ELR (cell line): Measurements from ENCODE around the gene RERE.

ENCODE experiments used
- DNase-seq: peaks from one replicate; pipeline ENCODE4 v3.0.0-alpha.2; 2015; ENCODE audit warnings: low read depth

RERE gene

DNA sequence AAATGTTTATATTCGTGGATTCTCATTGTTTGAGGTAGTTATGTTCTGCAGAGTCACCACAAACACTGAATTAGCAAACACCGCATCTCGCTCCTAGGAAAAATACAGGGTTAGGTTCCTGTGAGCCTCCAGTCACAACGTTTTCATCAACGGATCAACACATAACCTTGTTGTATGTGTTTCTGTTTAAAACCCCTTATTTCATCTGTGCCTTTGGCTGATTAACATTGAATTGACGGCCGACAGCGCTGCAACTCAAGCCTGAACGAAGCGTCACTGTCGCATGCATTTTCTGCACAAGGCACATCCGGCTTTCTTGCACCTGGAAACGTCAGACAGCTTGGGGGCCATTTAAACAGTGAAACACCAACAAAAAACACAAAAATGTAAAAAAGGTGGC, 491.2 kb downstream of the RERE start:
- no peak for DNase-seq

DNA sequence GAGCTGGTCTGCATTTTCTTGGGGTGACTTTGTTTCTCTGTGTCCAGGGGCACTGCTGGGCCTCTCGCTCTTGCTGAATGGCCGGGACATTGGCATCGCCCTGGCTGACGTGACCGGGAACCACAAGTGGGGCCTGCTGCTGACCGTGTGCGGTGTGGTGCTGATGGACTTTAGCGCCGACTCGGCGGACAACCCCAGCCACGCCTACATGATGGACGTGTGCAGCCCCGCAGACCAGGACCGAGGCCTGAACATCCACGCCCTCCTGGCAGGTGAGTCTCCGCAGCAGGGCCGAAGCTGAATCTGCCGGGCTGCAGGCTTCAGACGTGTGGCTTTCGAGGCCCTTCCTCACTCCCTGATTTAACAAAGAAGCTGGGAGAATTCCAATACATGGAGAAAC, 491.7 kb downstream of the RERE start:
- DNase-seq: no peak

DNA sequence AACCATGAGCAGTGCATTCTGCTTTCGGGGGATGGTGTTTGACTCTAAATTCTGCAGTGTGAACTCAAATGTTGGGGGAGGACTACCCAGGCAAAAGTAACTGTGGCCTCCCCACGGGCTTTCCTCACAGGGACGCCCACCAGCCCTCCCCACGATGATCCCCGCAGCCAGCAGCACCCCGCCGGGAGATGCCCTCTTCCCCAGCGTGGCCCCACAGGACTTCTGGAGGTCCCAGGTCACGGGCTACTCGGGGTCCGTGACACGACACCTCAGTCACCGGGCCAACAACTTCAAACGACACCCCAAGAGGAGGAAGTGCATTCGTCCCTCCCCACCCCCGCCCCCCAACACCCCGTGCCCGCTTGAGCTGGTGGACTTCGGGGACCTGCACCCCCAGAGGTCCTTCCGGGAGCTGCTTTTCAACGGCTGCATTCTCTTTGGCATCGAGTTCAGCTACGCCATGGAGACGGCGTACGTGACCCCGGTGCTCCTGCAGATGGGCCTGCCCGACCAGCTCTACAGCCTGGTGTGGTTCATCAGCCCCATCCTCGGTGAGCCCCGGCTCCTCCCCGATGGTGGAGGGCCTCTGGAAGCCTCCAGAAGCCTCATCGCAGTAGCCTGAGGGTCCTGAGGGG, 493.1 kb downstream of the RERE start:
- no peak for DNase-seq

DNA sequence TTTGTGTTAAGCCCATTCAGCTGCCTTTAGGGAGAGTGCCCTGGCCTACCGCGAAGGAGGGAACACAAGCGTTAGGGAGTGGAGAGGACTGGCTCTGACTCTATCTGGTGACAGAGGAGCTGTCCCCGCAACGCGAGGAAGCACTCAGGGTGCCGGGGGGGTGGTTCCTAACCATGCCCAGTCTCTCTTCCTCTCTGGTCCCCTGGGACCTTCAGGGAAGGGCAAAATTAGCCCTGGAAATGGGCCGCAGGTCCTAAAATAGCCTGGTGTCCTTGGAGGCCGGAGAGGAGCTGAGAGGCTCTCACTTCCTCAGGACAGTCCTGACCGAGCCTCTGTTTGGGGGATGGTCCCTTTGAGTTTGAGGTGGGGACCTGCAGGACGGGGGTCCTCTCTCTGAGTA, 493.7 kb downstream of the RERE start:
- no peak for DNase-seq

DNA sequence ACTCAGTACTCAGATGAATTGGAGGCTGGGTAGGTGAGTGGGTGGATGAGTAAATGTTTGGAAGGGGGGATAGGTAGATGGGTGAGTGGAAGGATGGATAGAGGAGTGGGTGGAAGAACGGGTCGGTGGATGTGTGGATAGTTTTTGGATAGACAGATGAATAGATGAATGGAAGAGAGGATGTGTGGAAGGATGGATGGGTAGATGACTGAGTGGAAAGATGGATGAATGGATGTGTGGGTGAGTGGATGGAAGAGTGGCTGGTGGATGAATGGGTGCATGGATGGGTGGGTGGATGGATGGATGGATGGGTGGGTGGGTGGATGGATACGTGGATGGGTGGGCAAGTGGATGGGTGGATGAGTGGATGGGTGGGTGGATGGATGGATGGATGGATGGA, 495.8 kb downstream of the RERE start:
- DNase-seq: no peak

DNA sequence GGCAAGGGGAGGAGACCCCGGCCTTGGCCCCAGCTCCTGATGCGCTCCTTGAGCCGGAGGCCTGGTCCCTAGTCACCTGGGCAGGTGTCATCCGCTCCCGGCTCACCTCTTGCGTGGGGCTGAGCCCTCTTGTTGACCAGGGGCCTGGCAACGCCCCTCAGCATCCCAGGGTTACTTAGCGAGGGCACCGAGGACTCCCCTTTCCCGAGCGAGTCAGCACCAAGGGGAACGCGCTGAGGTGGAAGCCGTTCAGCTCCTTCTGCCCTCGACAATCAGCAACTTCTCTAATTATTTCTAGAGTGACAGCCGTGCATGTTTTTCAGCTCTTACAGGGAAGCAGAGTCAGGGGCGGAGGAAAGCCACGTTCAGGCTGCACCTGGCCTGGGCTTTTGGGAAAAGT, 499.0 kb downstream of the RERE start:
- DNase-seq: no peak

DNA sequence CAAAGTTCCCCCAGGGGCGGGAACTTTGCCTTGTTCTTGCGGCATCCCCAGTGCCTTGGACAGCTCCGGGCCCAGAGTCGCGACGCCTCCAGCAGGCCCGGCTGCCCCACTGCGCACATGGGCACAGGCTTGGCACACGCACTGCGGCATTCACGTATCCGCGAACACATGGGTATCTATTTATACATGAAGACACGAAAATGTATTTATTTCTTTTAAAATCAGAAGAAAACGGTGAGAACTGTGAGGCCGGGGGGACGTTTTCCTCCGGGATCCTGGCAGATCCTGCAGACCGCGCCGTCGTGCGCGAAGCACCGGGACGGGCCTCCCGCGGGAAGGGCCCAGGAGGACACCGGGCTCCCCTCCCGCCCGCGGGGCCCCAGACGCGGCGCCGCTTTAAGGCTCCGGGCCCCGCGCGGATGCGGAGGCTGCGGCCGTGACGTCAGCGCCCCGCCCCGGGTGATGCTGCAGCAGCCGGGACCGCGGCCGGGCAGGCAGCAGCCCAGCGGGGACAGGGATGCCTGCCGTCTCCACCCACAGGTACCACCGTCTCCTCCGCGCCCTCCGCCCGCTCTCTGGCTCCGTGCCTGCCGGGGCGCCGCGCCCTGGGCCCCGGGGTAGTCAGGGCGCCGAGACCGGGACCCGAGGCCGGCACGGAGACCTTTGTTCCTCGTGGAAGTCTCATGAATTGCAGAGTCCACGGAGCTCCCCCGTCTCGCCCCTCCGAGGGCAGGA, 499.6 kb downstream of the RERE start, which contains the start of gene SLC45A1:
Gene SLC45A1 (plus strand): TSS at position 468 of the 735 bp plus-strand sequence. CDS start 6,216 bp downstream, outside the sequence.
- DNase-seq: peak; percentile 69

DNA sequence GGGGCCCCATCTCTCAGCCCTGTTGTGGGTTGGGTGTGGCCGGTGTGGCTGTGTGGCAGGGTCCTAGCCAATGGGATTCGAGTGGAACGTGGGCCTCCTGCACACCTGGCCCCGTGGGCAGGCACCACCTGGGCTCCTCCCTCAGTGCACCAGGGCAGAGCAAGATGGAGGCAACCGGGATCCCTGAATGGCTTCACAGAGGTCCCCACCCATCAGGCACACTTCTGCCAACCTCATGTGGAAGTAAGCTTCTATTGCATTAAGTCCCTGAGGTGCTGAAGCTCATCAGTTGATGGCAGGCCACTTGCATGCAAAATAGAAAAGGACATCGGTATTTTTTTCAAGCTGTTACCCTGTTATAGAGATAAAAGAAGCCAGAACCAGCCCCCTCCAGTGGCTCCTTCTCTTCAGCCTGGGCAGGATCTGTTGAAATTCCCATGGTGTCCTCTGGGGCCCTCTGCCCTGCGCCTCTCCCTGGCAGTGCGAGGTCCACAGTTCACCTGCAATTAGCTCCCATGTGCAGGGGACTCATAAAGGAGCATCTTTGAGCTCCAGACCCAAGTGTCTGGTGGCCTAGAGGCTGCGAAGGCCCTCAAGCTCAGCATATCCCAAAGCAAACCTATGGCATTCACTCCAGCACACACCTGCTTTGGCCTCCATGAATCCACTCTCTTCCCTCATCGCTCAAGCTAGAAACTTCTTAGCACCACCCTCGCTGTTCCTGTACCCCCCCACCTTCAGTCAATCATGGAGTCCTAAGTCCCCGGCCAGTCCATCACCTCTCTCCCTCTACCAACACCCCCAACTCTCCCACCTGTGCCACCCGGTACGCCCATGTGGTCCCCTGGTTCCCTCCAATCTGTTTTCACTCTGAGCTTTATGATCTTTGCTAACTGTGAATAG, 501.6 kb downstream of the RERE start:
- DNase-seq: peak; percentile 36

DNA sequence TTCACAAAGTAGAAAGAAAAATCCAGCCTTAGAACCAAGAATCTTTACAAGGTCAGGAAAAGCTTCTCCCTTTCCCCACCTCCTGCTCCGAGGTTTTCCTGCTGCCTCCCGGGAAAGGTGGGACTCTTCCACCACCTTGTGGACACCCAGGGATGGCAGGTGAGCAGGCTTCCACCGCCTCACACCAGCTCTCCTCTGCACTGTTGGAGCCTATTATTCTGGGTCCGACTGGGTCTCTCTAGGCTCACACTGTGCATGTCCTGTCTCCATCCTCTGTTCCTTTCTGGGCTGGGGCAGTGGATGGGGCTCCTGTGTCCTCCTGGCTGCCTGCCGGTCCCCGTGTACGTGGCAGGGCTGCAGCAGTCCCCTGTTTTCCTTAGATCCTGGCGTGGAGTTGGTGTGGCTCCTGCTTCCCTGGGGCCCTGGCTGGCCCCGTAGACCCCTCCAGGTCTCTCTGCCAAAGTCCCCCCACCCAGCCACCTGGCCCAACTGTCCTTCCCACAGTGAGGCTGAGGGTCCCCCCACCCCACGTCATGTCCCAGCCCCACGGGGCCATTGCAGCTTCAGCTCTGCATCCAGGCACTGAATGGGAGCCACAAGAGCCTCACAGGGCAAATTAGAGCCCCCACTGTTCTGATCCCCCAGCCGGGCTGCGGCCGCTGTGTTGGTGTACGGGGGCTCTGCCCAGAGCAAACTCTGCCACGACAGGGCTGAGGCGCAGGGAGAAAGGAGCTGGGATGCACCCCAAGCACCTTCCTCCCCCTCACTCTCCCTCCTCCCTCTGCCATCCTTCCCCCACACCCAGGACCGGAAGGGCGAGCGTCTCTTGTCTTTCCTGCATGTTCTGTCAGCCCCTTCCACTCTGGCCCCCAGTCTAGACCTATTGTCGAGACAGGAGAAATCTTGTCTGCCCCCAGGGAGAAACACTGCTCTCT, 502.8 kb downstream of the RERE start:
- peak; percentile 79 for DNase-seq

DNA sequence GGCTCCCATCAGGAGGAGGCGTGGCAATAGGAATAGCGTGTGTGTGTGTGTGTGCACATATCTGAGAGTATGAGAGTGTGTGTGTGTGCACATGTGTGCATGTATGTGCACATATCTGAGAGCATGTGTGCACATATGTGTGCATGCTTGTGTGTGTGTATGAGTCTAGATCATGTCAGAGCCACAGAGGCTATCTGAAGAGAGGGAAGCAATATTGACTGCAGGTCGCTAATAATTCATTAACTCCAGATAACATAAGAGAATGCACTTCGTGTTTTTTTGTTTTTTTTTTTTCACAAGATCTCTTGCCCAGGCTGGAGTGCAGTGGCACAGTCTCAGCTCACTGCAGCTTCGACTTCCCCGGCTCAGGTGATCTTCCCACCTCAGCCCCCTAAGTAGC, 504.2 kb downstream of the RERE start:
- no peak for DNase-seq

DNA sequence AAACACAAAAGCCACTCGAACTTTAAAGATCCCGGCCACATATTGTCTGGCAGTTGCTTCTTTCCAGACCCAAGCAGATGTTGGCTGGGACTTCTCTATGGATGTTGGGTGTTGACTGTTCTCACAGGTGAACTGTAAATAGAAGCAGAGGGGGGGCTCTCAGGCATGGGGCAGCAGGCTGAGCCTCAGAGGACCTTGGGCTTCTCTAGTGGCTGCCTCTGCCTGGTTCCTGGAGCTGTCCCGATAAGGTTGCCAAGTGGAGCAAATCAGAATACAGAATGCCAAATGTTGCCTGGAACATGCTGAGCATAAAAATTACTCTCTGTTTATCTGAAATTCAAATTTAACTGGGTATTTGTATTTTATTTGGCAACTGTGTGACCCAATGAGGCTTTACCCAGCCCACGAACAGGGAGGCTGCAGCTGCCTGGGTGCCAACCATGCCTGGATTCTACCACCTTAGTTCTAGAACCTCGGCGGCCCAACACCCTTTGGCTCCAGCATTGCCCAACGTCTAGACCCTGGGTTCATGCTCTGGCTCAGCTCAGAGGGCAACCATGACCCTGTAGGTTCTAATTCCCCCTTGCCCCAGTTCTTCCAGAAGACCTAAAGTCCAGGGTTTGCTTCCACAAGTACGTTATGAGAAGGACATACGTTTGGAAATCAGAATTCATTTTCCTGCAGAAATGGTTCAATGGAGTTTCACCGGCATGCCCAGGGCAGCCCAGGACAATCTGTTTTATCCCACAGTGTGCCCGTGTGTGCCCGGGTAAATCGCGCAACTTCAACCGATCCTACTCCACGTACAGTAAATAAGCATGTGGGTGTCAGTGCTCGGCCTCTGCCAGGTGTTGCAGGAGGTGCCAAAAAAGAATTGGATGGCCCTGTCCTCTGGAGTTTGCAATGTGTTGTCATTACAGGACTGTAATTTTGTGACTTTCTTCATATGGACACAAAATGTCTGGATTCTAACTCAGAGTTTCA, 504.9 kb downstream of the RERE start:
- DNase-seq: no peak

DNA sequence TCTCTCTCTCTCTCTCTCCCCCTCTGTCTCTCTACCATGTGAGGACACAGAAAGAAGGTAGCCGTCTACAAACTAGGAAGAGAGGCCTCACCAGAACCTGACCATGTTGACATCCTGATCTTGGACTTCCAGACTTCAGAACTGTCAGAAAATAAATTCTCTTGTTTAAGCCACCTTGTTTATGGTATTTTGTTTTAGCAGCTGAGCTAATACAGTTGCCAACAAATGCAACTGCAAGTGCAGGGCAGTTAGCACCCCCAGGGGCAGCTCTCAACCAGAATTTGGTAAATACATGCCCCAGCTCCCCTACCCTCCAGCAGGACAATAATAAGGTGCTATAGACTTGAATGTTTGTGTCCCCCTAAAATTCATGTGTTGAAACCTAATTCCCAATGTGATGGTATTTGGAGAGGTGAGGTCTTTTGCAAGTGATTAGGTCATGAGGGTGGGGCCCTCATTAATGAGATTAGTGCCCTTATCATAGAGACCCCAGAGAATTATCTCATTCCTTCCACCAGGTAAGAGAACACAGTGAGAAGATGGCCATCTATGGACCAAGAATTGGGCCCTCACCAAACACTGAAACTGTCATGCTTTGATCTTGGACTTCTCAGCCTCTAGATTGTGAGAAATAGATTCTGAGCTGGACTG, 506.2 kb downstream of the RERE start:
- no peak for DNase-seq

DNA sequence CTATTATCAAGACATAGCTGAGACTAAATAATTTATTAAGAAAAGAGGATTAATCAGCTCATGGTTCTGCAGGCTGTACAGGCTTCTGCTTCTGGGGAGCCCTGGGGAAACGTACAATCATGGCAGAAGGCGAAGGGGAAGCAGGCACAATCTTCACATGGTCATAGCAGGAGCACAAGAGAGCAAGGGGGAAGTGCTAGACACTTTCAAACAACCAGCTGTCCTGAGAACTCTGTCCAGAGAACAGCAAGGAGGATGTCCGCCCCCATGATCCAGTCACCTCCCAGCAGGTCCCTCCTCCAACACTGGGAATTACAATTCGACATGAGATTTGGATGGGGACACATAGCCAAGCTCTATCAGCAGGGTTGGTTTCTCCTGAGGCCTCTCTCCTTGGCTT, 509.8 kb downstream of the RERE start:
- DNase-seq: no peak

DNA sequence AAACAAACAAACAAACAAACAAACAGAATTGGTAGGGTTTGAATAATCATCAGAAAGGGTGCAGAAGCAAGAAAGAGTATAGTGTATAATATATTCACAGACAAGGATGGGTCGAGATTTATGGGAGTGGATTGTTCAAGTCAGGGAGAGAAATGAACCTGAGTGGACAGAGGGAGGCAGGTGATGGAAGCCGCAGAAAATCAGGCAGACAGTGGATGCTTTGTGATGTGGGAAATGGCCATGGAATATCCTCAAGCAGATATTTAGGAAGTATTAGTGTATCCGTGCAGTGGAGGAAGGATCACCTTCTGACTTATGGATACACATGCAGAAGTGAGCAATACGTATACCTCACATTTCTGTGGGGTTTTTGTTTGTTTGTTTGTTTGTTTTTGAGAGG, 513.6 kb downstream of the RERE start:
- DNase-seq: no peak

DNA sequence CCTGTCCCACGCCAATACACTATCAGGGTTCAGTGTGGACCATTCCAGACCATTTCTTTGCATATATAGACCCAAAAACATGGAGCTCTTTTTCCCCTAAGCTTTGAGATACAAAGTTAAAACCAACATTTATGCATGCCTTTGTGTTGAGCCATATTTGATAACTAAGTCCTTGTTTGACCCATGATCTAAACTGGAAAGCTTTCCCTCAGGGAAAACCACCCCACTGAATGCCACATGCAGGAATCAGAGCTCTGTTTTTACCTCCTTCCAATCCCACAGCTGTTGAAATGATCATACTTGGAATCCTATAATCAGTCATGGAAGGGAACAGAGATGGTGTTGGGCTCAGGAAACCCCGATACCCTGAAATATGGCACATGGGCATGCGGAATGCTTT, 514.3 kb downstream of the RERE start:
- peak; percentile 25 for DNase-seq
